Measurements from ENCODE around the gene MATN4. TPM values are rescaled to one million over a fixed set of nuclear protein-coding genes. Genes with fewer than 3 reads are reported as not detected.

MATN4 gene
- total and polyA plus RNA-seq, 10 donors: 0.19 to 0.52 TPM; not detected in 8

Other genes with a start within 250 kb of the MATN4 start
- not detected for gene KCNS1, start 207.2 kb downstream of the MATN4 start, total RNA-seq
- under 1 TPM in 2 of 3 donors, not detected in 1; 0.05 to 0.06 TPM for gene KCNS1, start 207.2 kb downstream of the MATN4 start, polyA plus RNA-seq
- gene WFDC5, start 193.1 kb downstream of the MATN4 start, total RNA-seq: not detected
- not detected for gene WFDC5, start 193.1 kb downstream of the MATN4 start, polyA plus RNA-seq
- gene WFDC12, start 183.8 kb downstream of the MATN4 start, total RNA-seq: not detected
- gene WFDC12, start 183.8 kb downstream of the MATN4 start, polyA plus RNA-seq: not detected
- gene PI3, start 133.4 kb downstream of the MATN4 start, total RNA-seq: 10 to 100 TPM in 2 of 7 donors, 1 to 10 TPM in 3, not detected in 2; 1.8 to 22.8 (median 3.5) TPM
- gene PI3, start 133.4 kb downstream of the MATN4 start, polyA plus RNA-seq: 1 to 10 TPM in 2 of 3 donors, not detected in 1; 1.7 TPM
- under 1 TPM in 1 of 7 donors, not detected in 6; 0.72 TPM for gene SEMG1, start 101.3 kb downstream of the MATN4 start, total RNA-seq
- gene SEMG1, start 101.3 kb downstream of the MATN4 start, polyA plus RNA-seq: not detected
- not detected for gene SEMG2, start 86.9 kb downstream of the MATN4 start, total RNA-seq
- not detected for gene SEMG2, start 86.9 kb downstream of the MATN4 start, polyA plus RNA-seq
- gene SLPI, start 53.7 kb downstream of the MATN4 start, total RNA-seq: 10 to 100 TPM in 3 of 7 donors, 1 to 10 TPM in 4; 2.9 to 26.9 (median 9.0) TPM
- gene SLPI, start 53.7 kb downstream of the MATN4 start, polyA plus RNA-seq: 10 to 100 TPM in 1 of 3 donors, 1 to 10 TPM in 2; 5.1 to 11.9 (median 8.4) TPM
- gene RBPJL, start 1.5 kb downstream of the MATN4 start, total RNA-seq: not detected
- gene RBPJL, start 1.5 kb downstream of the MATN4 start, polyA plus RNA-seq: under 1 TPM in 2 of 3 donors, not detected in 1; 0.05 to 0.09 TPM
- 10 to 100 TPM; 27.2 to 56.1 (median 39.7) TPM for gene SDC4, start 40.1 kb upstream of the MATN4 start, total RNA-seq
- 10 to 100 TPM; 10.4 to 21.0 (median 15.5) TPM for gene SDC4, start 40.1 kb upstream of the MATN4 start, polyA plus RNA-seq
- gene SYS1, start 54.9 kb upstream of the MATN4 start, total RNA-seq: 10 to 100 TPM; 23.7 to 69.8 (median 35.3) TPM
- 10 to 100 TPM; 15.1 to 22.2 (median 21.6) TPM for gene SYS1, start 54.9 kb upstream of the MATN4 start, polyA plus RNA-seq
- under 1 TPM in 2 of 7 donors, not detected in 5; 0.60 to 0.66 TPM for gene TP53TG5, start 70.0 kb upstream of the MATN4 start, total RNA-seq
- gene TP53TG5, start 70.0 kb upstream of the MATN4 start, polyA plus RNA-seq: under 1 TPM in 1 of 3 donors, not detected in 2; 0.08 TPM
- gene DBNDD2, start 100.0 kb upstream of the MATN4 start, total RNA-seq: 10 to 100 TPM; 15.8 to 38.5 (median 28.1) TPM
- 10 to 100 TPM; 19.0 to 36.2 (median 31.8) TPM for gene DBNDD2, start 100.0 kb upstream of the MATN4 start, polyA plus RNA-seq
- gene PIGT, start 107.8 kb upstream of the MATN4 start, total RNA-seq: 10 to 100 TPM; 60.2 to 82.8 (median 69.6) TPM
- 10 to 100 TPM; 42.5 to 51.0 (median 49.8) TPM for gene PIGT, start 107.8 kb upstream of the MATN4 start, polyA plus RNA-seq
- gene WFDC2, start 161.5 kb upstream of the MATN4 start, total RNA-seq: under 1 TPM in 2 of 7 donors, not detected in 5; 0.74 to 0.79 TPM
- 1 to 10 TPM in 1 of 3 donors, under 1 TPM in 2; 0.35 to 1.5 (median 0.58) TPM for gene WFDC2, start 161.5 kb upstream of the MATN4 start, polyA plus RNA-seq
- not detected for gene SPINT3, start 207.3 kb upstream of the MATN4 start, total RNA-seq
- gene SPINT3, start 207.3 kb upstream of the MATN4 start, polyA plus RNA-seq: not detected
- gene WFDC6, start 231.2 kb upstream of the MATN4 start, total RNA-seq: not detected
- gene WFDC6, start 231.2 kb upstream of the MATN4 start, polyA plus RNA-seq: not detected
- not detected for gene EPPIN, start 239.1 kb upstream of the MATN4 start, total RNA-seq
- gene EPPIN, start 239.1 kb upstream of the MATN4 start, polyA plus RNA-seq: under 1 TPM in 1 of 3 donors, not detected in 2; 0.10 TPM

All from spleen (tissue), 10 donors.